HG03108 (cell line): ENCODE measurements around the gene ZNF142.
"Not testable (repeated sequence)": the region's sequence is repeated elsewhere in the genome, so short reads cannot be mapped to it uniquely, and the experiment has no call there.

Source experiments
- ATAC-seq: cut with Tn5 transposase; IDR thresholded peaks from one replicate; pipeline ENCODE4 v1.9.1; 2021; ENCODE audit warnings: moderate library complexity; ENCODE audit not compliant: unreplicated experiment

ZNF142 gene

GRCh38 chr2:218659258-218659987 is at the start of gene ZNF142, which contains the start of gene BCS1L:
TSS of gene ZNF142 (minus strand) at chr2:218659623. CDS start at chr2:218656429, 3,194 bp downstream.
TSS of gene BCS1L (plus strand) at chr2:218659683. CDS start at chr2:218660988, 1,305 bp downstream.
- peak; percentile 94 for ATAC-seq

GRCh38 chr2:218708086-218708485 is 48.7 kb upstream of the ZNF142 start:
- no peak for ATAC-seq

GRCh38 chr2:218703341-218703740 is 43.9 kb upstream of the ZNF142 start:
- no peak for ATAC-seq

GRCh38 chr2:218701806-218702205 is 42.4 kb upstream of the ZNF142 start:
- ATAC-seq, result no peak

- no peak for ATAC-seq
These were observed 39.5 kb upstream of the ZNF142 start for GRCh38 chr2:218698885-218699284.

GRCh38 chr2:218694405-218695145 is 35.2 kb upstream of the ZNF142 start:
- ATAC-seq, result no peak

GRCh38 chr2:218691234-218691633 is 31.8 kb upstream of the ZNF142 start:
- ATAC-seq, result no peak

GRCh38 chr2:218687400-218688060 is 28.1 kb upstream of the ZNF142 start:
- not testable (repeated sequence) for ATAC-seq

- no peak for ATAC-seq
These were observed 20.6 kb upstream of the ZNF142 start for GRCh38 chr2:218680061-218680460.

GRCh38 chr2:218679119-218679518 is 19.7 kb upstream of the ZNF142 start:
- ATAC-seq, result no peak

GRCh38 chr2:218671654-218672566 is 12.5 kb upstream of the ZNF142 start, which contains the start of the genes RNF25 and STK36:
TSS of gene RNF25 (minus strand) at chr2:218672002. CDS start at chr2:218671970, 32 bp downstream.
TSS of gene STK36 (plus strand) at chr2:218672086. CDS start at chr2:218672830, 744 bp downstream.
- ATAC-seq, result peak; percentile 98

GRCh38 chr2:218671097-218671653 is 11.8 kb upstream of the ZNF142 start:
- no peak for ATAC-seq

GRCh38 chr2:218664653-218665052 is 5.2 kb upstream of the ZNF142 start:
- no peak for ATAC-seq

GRCh38 chr2:218663901-218664300 is 4.5 kb upstream of the ZNF142 start:
- no peak for ATAC-seq

- no peak for ATAC-seq
These were observed 3.4 kb upstream of the ZNF142 start for GRCh38 chr2:218662827-218663226.

- ATAC-seq, result no peak
These were observed 3.0 kb upstream of the ZNF142 start for GRCh38 chr2:218662377-218662776.

- no peak for ATAC-seq
These were observed 550 bp upstream of the ZNF142 start for GRCh38 chr2:218659988-218660358.

GRCh38 chr2:218658671-218659257 is 659 bp downstream of the ZNF142 start:
- ATAC-seq, result peak; percentile 32

- no peak for ATAC-seq
These were observed 3.7 kb downstream of the ZNF142 start for GRCh38 chr2:218655751-218656150.

- no peak for ATAC-seq
These were observed 10.7 kb downstream of the ZNF142 start for GRCh38 chr2:218648787-218649100.
